ENCODE data around the gene CDX1.

The CDX1 gene

GRCh38 chr5:150131978-150132694, 34.4 kb upstream of the CDX1 start:
- DNase-seq (ENCODE audit: low read depth): peak; percentile 68
- H3K4me3 ChIP-seq (ENCODE audit: low read length): no peak overlapping the region
- TF ChIP-seq CTCF (conservative IDR thresholded peaks at IDR 0.05; ENCODE audit: low read length): no peak

- DNase-seq (ENCODE audit: low read depth): no peak
- TF ChIP-seq CTCF (conservative IDR thresholded peaks at IDR 0.05; ENCODE audit: low read length): no peak
- no peak overlapping the region for H3K4me3 ChIP-seq (ENCODE audit: low read length)
Observed at GRCh38 chr5:150132740-150133139, 33.8 kb upstream of the CDX1 start.

GRCh38 chr5:150133581-150134197, 32.9 kb upstream of the CDX1 start:
- no peak for TF ChIP-seq CTCF (conservative IDR thresholded peaks at IDR 0.05; ENCODE audit: low read length)
- DNase-seq (ENCODE audit: low read depth): no peak
- no peak overlapping the region for H3K4me3 ChIP-seq (ENCODE audit: low read length)

GRCh38 chr5:150134198-150134588, 32.4 kb upstream of the CDX1 start:
- no peak for TF ChIP-seq CTCF (conservative IDR thresholded peaks at IDR 0.05; ENCODE audit: low read length)
- H3K4me3 ChIP-seq (ENCODE audit: low read length): no peak overlapping the region
- no peak for DNase-seq (ENCODE audit: low read depth)

- DNase-seq (ENCODE audit: low read depth): no peak
- H3K4me3 ChIP-seq (ENCODE audit: low read length): no peak overlapping the region
- no peak for TF ChIP-seq CTCF (conservative IDR thresholded peaks at IDR 0.05; ENCODE audit: low read length)
Observed at GRCh38 chr5:150135557-150136304, 30.8 kb upstream of the CDX1 start.

- TF ChIP-seq CTCF (conservative IDR thresholded peaks at IDR 0.05; ENCODE audit: low read length): no peak
- DNase-seq (ENCODE audit: low read depth): no peak
- no peak overlapping the region for H3K4me3 ChIP-seq (ENCODE audit: low read length)
Observed at GRCh38 chr5:150136305-150137167, 30.0 kb upstream of the CDX1 start.

Measured in AG10803 (cell line).